ENCODE results near the gene CLTCL1.
"Not testable (repeated sequence)": the region's sequence is repeated elsewhere in the genome, so short reads cannot be mapped to it uniquely, and the experiment has no call there.

DNA sequence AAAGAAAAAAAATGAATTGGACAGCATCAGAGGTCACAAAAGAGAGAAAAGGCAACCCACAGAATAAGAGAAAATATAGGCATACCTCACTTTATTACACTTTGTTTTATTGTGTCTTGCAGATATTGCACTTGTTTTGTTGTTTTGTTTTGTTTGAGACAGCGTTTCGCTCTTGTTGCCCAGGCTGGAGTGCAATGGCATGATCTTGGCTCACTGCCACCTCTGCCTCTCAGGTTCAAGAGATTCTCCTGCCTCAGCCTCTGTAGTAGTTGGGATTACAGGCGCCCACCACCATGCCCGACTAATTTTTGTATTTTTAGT, 32.6 kb downstream of the CLTCL1 start:
- not testable (repeated sequence) for TF ChIP-seq POLR2AphosphoS5 (IDR thresholded peaks at IDR 0.05; ENCODE audit: low read depth)
- TF ChIP-seq, protein P1, sequence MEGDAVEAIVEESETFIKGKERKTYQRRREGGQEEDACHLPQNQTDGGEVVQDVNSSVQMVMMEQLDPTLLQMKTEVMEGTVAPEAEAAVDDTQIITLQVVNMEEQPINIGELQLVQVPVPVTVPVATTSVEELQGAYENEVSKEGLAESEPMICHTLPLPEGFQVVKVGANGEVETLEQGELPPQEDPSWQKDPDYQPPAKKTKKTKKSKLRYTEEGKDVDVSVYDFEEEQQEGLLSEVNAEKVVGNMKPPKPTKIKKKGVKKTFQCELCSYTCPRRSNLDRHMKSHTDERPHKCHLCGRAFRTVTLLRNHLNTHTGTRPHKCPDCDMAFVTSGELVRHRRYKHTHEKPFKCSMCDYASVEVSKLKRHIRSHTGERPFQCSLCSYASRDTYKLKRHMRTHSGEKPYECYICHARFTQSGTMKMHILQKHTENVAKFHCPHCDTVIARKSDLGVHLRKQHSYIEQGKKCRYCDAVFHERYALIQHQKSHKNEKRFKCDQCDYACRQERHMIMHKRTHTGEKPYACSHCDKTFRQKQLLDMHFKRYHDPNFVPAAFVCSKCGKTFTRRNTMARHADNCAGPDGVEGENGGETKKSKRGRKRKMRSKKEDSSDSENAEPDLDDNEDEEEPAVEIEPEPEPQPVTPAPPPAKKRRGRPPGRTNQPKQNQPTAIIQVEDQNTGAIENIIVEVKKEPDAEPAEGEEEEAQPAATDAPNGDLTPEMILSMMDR (IDR thresholded peaks at IDR 0.05; ENCODE audit: insufficient read depth, low read length), result not testable (repeated sequence)
